Stimulated activated effector memory CD8-positive, alpha-beta T cell treated with anti-CD3 and anti-CD28 coated beads, Interleukin-12 subunit alpha, Interleukin-12 subunit beta, amount 100 ng/mL, for 72 hours (primary cell): Measurements from ENCODE around the gene SIN3A.
"Not testable (repeated sequence)": the region's sequence is repeated elsewhere in the genome, so short reads cannot be mapped to it uniquely, and the experiment has no call there.

Source experiments
- ATAC-seq: fragments of 150-1000 bp; cut with Tn5 transposase; 2 replicates; pipeline ENCODE4 v1.10.0; 2021
- DNase-seq, 2 donors: peaks; one replicate each; pipeline ENCODE4 v3.0.0; 2021 to 2022; ENCODE audit warnings: low spot score in 2 of 2
- H3K27ac Mint-ChIP-seq: one replicate; pipeline ENCODE4 v1.8.0; 2022; ENCODE audit warnings: mild to moderate bottlenecking, mixed read lengths
- H3K36me3 Mint-ChIP-seq: one replicate; pipeline ENCODE4 v1.8.0; 2022; ENCODE audit warnings: mild to moderate bottlenecking, mixed read lengths
- H3K4me1 Mint-ChIP-seq: one replicate; pipeline ENCODE4 v1.8.0; 2022; ENCODE audit warnings: mixed read lengths
- H3K4me3 Mint-ChIP-seq: one replicate; pipeline ENCODE4 v1.8.0; 2022; ENCODE audit warnings: mild to moderate bottlenecking, mixed read lengths
- H3K9me3 Mint-ChIP-seq: one replicate; pipeline ENCODE4 v1.8.0; 2022; ENCODE audit warnings: mixed read lengths

The SIN3A gene

DNA sequence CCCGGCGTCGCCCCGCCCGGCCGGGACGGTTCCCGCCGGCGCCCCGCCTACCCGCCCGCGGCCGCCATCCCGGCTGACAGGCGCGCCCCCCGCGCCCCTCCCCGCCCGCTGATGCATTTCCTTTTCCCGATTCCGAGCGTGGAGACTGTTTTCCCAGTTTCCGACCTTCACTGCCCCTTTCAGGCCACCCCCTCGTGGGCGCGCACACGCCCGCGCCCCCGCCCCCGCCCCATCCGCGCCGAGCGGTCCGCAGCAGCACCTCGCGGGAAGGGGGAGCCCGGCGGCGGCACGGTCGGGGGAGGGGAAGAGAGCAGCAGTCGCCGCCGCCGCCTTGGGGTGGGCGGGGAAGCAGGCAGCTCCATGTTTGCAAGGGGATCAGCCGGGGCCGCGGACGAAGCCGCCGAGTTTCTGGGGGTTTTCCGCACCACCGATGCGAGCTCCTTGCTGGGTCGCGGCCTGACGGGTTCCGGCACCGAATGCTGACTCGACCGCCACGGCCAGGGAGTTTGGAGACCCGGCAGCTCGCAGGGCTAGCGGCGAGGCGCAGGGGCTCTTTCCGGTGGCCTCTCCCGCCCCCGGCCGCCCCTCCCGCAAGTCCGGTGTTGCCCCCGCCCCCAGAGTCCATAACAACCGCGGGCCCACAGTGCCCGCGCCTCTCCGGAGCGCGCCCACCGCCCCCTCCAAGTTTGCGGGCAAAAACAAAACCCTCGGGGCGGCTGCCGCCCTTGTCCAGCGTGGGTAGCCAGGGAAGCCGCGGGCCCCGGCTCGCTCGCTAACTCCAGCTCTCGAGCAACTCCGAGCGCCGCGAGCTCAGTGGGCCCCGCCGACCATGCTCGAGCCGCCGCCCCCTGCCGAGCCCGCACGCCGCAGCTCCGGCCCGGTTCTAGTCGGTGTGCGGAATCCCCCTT is 3.2 kb upstream of the SIN3A start:
- peak; percentile 1 for ATAC-seq
- Mint-ChIP-seq H3K36me3 (peaks cover 40% of the 10 kb centered on the region), H3K4me1 (peaks cover 35% of the 10 kb centered on the region), H3K9me3 (no peaks in the 10 kb centered on the region), H3K27ac (peak overlapping the region; percentile 97), H3K4me3 (peak overlapping the region; percentile 98)
- DNase-seq = peak; percentile 63 to 88

DNA sequence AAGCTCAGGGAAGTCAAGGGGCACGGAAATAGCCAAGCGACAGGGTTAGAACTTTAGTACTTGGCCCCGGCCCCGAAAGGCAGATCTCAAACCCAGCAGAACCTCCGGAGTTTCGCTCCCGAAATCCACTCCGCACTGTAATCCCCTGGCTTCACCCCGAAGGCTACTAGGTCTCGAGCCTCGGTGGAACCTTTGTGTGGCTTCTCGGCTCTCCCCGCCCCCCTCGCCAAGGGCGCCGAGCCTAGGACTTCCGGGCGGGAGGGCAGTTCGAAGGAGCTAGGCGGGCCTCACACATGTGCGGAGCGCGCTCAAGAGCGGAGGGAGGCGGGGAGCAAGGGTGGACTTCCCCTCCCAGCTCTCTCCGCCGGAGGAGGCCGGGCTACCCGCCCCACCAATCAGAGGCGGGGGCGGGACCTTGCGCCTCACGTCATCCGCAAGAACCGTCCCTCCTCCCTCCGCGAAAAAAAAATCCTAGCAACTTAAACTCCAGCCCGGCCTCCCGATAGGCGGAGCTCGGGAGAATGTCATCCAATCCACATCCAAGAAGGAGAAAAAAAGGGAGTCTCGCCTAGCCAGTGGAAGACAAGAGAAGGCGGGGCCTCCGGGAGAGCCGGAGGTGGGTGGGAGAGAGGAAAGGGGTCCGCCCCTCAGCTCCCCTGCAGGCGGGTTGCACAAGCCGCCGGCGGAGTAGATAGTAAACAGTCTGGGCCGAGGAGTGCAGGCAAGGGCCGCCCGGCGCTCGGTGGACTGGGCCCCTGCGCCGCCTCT is 2.4 kb upstream of the SIN3A start:
- Mint-ChIP-seq H3K27ac (peak overlapping the region; percentile 97), H3K9me3 (no peaks in the 10 kb centered on the region), H3K4me1 (peaks cover 35% of the 10 kb centered on the region), H3K36me3 (peaks cover 40% of the 10 kb centered on the region), H3K4me3 (peak overlapping the region; percentile 98)
- DNase-seq (peak; percentile 88 to 96), ATAC-seq (peak; percentile 63)

- peaks cover 42% of the 10 kb centered on the region for H3K36me3 Mint-ChIP-seq
- no peaks in the 10 kb centered on the region for H3K9me3 Mint-ChIP-seq
- H3K4me3 Mint-ChIP-seq = peak overlapping the region; percentile 98
- ATAC-seq (peak; percentile 9), DNase-seq (peak; percentile 31 to 80)
- peak overlapping the region; percentile 97 for H3K27ac Mint-ChIP-seq
- peaks cover 35% of the 10 kb centered on the region for H3K4me1 Mint-ChIP-seq
Measured at GRCh38 chr15:75452865-75453702, 1.6 kb upstream of the SIN3A start.

DNA sequence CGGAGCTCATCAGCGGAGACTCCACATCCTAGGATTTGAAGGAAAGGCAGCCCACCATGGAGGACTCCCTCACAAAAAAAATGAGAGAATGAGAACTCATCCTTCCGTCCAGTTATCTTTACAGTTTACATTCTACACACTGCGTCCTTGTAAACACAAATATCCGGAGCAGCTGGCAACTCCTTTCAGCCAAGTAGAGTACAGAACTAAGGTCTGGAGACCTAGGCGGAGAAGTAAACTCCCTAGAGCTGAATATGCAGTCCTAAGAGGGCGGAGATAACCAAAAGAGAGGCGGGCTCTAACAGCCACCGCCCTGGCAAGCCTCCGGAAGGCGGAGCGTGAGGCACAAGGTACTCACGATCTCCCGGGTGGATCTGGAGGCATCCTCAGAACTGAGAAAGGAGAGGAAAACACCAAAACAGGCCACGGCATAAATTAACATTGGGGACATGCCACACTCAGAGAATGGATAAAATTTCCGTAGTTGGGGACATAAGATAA is 924 bp upstream of the SIN3A start:
- H3K36me3 Mint-ChIP-seq = peaks cover 49% of the 10 kb centered on the region
- H3K4me3 Mint-ChIP-seq = peak overlapping the region; percentile 98
- DNase-seq (peak; percentile 56 to 88), ATAC-seq (peak; percentile 27)
- peaks cover 41% of the 10 kb centered on the region for H3K4me1 Mint-ChIP-seq
- H3K9me3 Mint-ChIP-seq = no peaks in the 10 kb centered on the region
- peak overlapping the region; percentile 97 for H3K27ac Mint-ChIP-seq

- Mint-ChIP-seq H3K9me3 (no peaks in the 10 kb centered on the region), H3K4me3 (peak overlapping the region; percentile 98), H3K27ac (peak overlapping the region; percentile 97), H3K4me1 (peaks cover 49% of the 10 kb centered on the region), H3K36me3 (peaks cover 58% of the 10 kb centered on the region)
- ATAC-seq (no peak), DNase-seq (peak; percentile 54 to 86)
Measured at GRCh38 chr15:75451202-75451673, 252 bp downstream of the SIN3A start.

DNA sequence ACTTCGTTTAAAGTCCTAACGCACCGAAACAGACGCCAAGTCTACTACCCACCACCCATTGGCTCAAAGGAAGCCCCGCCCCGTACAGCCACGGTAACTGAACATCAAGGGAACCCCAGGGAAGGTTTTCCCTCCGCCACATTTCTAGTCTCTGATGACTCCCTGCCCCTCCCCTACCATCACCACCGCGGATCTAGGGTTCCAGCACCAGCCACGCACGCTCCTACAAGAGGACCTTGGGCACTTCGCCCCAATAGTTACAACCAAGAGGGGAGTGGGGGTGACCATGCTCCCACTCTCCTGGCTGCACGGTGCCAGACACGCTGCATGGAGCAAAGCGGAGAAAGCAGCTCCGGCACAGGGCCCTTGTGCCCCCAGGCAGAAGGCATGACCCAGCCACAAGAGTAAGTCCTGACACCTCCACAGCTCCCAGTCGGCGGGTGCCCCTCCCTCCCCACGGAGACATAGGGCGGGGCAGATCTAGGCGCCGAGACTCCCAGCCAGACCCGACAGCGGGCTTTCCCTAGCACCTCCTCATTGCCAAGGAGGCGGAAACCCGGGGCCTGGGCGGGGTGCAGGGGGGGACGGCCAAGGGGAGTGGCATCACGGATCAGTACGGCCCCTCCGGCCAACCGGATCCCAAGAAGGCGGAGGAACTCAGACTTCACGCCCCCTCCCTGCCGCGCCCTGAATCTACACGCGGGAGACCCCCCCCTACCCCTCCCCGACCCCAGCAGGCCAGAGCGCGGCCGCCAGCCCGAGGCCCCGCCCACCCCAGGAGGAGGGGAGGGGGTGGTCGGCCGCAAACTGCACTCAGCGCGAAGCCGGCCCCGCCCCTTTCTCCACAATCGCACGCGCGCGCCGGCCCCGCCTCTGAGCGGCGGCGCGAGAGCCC is 936 bp downstream of the SIN3A start:
- Mint-ChIP-seq H3K4me1 (peaks cover 52% of the 10 kb centered on the region), H3K4me3 (peak overlapping the region; percentile 98)
- ATAC-seq = peak; percentile 59

GRCh38 chr15:75449585-75450306 is 1.7 kb downstream of the SIN3A start:
- Mint-ChIP-seq H3K9me3 (no peaks in the 10 kb centered on the region), H3K27ac (peak overlapping the region; percentile 97), H3K4me1 (peaks cover 52% of the 10 kb centered on the region), H3K36me3 (peaks cover 58% of the 10 kb centered on the region), H3K4me3 (peak overlapping the region; percentile 98)
- no peak for DNase-seq
- no peak for ATAC-seq

More for the DNA sequence above, 936 bp downstream of the SIN3A start:
- DNase-seq = peak; percentile 90 to 95
- H3K36me3 Mint-ChIP-seq = peaks cover 58% of the 10 kb centered on the region
- H3K9me3 Mint-ChIP-seq = no peaks in the 10 kb centered on the region
- H3K27ac Mint-ChIP-seq = peak overlapping the region; percentile 97

DNA sequence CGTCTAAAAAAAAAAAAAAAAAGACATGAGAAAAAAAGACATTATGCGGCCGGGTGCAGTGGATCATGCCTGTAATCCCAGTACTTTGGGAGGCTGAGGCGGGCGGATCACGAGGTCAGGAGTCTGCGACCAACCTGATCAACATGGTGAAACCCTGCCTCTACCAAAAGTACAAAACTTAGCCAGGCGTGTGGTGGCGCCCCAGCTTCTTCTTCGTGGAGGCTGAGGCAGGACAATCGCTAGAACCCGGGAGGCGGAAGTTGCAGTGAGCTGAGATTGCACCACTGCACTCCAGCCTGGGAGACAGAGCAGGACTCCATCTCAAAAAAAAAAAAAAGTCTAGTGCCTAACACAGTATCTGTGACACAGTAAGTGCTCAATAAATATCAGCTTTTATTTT is 3.3 kb downstream of the SIN3A start:
- H3K36me3 Mint-ChIP-seq = peaks cover 55% of the 10 kb centered on the region
- not testable (repeated sequence) for H3K4me3 Mint-ChIP-seq, H3K27ac Mint-ChIP-seq, DNase-seq, H3K9me3 Mint-ChIP-seq, ATAC-seq
- peaks cover 45% of the 10 kb centered on the region for H3K4me1 Mint-ChIP-seq

- peak overlapping the region; percentile 8 for H3K27ac Mint-ChIP-seq
- peaks cover 57% of the 10 kb centered on the region for H3K36me3 Mint-ChIP-seq
- no peak for DNase-seq
- H3K4me1 Mint-ChIP-seq = peaks cover 33% of the 10 kb centered on the region
- ATAC-seq = no peak
- peak overlapping the region; percentile 0 for H3K4me3 Mint-ChIP-seq
- H3K9me3 Mint-ChIP-seq = no peaks in the 10 kb centered on the region
Measured at GRCh38 chr15:75446151-75446550, 5.3 kb downstream of the SIN3A start.

DNA sequence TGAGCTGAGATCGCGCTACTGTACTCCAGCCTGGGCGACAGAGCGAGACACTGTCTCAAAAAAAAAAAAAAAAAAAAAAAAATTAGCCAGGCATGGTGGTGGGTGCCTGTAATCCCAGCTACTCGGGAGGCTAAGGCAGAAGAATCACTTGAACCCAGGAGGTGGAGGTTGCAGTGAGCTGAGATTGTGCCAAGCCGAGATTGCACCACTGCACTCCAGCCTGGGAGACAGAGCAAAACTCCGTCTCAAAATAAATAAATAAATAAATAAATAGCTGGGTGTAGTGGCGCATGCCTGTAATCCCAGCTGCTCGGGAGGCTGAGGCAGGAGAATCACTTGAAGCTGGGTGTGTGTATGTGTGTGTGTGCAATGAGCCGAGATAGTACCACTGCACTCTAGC is 6.2 kb downstream of the SIN3A start:
- Mint-ChIP-seq H3K4me1 (peaks cover 29% of the 10 kb centered on the region), H3K27ac (peak overlapping the region; percentile 8), H3K36me3 (peaks cover 61% of the 10 kb centered on the region)
- DNase-seq, ATAC-seq, H3K9me3 Mint-ChIP-seq, H3K4me3 Mint-ChIP-seq: not testable (repeated sequence)

DNA sequence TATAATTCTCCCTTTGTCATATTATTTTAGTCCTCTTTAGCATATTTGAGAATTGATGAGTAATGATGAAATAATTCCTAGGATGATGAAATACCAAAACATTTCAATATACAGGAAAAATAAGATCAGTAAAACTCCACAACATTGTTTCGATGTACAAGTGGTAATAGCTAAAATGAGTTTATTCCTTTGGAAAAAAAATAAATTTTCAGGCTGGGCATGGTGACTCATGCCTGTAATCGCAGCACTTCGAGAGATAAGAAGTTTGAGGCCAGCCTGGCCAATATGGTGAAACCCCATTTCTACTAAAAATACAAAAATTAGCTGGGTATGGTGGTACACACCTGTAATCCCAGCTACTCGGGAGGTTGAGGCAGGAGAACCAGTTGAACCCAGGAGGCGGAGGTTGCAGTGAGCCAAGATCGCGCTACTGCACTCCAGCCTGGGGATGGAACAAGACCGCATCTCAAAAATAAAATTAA is 7.5 kb downstream of the SIN3A start:
- not testable (repeated sequence) for DNase-seq

DNA sequence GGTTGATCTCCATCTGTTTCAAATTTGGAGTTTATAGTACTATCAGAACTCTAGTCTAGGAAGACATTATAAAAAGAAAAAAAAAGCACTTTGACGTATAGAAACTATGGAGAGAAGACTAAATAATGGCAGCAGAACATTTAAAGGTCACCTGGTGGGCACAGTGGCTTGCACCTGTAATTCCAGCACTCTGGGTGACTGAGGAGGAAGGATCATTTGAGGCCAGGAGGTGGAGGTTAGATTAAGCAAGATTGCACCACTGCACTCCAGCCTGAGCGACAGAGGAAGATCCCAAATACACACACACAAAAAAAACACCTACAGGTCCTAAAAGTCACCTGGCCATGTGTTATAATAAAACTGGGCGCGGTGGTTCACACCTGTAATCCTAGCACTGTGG is 13.8 kb downstream of the SIN3A start:
- H3K4me1 Mint-ChIP-seq = peaks cover 43% of the 10 kb centered on the region
- DNase-seq = no peak
- H3K4me3 Mint-ChIP-seq = no peak overlapping the region
- H3K27ac Mint-ChIP-seq = no peak overlapping the region
- H3K9me3 Mint-ChIP-seq = no peaks in the 10 kb centered on the region
- peaks cover 97% of the 10 kb centered on the region for H3K36me3 Mint-ChIP-seq
- no peak for ATAC-seq

More for the DNA sequence above, 7.5 kb downstream of the SIN3A start:
- Mint-ChIP-seq H3K36me3 (peaks cover 70% of the 10 kb centered on the region), H3K4me1 (peaks cover 29% of the 10 kb centered on the region)
- H3K4me3 Mint-ChIP-seq, H3K27ac Mint-ChIP-seq, H3K9me3 Mint-ChIP-seq, ATAC-seq: not testable (repeated sequence)

DNA sequence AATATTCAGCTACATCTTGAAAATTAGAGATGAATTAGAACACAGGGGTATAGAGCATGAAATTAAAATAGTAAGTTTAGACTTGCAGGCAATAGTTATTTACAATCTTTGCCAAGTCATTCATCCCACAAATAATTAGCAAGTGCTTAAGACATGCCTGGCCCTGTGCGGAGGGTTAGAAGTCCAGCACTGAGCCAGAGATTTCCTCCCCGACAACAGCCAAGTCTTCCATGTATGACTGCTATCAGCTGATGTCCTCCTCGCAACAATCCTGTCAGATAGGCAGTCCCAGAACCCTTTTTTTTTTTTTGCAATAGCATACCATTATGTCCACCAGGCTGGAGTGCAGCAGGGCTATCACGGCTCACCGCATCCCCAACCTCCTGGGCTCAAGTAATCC is 14.6 kb downstream of the SIN3A start:
- H3K4me3 Mint-ChIP-seq = no peak overlapping the region
- no peaks in the 10 kb centered on the region for H3K9me3 Mint-ChIP-seq
- H3K27ac Mint-ChIP-seq = peak overlapping the region; percentile 45
- ATAC-seq = no peak
- DNase-seq = no peak
- H3K4me1 Mint-ChIP-seq = peaks cover 45% of the 10 kb centered on the region
- H3K36me3 Mint-ChIP-seq = peaks cover 95% of the 10 kb centered on the region
